ENCODE data around the gene RFX7.
"Not testable (repeated sequence)": the region's sequence is repeated elsewhere in the genome, so short reads cannot be mapped to it uniquely, and the experiment has no call there.

The RFX7 gene

DNA sequence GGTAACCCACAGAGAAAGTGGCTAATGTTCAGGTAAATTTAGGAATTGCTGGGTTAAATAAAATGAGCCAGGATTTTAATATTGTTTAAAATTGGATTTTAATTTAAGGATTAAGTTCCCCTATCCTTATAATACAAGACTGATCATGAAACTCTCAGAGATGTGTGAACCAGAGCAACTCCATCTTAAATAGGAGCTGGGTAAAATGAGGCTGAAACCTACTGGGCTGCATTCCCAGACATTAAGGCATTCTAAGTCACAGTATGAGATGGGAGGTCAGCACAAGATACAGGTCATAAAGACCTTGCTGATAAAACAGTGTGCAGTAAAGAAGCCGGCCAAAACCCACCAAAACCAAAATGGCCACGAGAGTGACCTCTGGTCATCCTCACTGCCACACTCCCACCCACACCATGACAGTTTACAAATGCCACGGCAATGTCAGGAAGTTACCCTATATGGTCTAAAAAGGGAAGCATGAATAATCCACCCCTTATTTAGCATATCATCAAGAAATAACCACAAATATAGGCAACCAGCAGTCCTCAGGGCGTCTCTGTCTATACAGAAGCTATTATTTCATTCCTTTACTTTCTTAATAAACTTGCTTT, 40.3 kb downstream of the RFX7 start:
- not testable (repeated sequence) for DNase-seq

DNA sequence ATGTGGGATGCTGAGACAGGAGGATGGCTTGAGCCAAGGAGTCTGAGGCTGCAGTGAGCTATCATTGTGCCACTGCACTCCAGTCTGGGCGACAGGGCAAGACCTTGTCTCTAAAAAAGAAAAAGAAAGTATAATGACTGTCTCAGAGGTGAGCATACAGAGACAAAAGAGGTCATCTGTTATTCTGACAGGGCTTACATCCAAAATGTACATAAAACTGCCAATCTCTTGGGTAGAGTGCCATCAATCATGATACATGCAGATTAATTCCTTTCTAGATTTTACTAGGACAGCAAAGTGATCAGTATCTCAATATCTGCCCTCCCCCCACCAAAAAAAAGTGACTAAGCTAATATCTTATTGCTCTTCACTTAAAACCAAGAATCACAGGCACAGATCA, 41.0 kb downstream of the RFX7 start:
- DNase-seq, result no peak

DNA sequence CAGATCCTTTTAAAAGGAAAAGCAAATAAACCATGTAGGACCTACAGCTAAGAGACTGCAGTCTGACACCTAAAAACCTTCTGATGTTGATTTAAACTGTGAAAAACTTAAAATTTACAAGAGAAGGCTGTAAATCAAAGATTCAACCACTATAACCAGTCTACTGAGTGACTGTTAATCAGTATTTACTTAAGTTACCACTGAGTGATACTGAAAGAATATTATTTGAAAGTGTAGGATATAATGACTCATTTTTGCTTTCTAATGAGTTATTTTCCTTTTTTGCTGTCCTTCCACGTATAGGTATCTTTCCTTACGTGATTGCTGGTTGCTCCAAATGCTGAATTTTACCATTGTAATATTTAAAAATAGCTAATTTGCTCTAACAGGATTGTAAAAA, 44.6 kb downstream of the RFX7 start:
- DNase-seq, result no peak

DNA sequence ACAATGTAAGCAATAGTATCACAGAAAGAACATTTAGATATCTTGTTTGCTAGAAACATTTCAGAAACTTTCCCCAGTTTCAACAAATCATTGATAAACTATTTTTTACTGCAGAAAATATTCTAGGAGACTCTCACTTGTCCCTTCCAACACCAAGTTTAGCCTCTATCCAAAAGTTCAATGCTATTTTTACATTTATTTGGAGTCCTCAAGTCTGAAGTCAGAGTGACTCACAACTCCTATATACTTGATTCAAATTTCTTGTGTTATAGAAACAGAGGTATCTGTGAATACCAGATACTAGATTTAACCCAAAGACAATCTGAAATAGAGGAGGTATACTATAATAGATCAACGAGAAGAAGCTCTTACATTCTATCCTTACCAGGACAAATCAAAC, 49.6 kb downstream of the RFX7 start:
- DNase-seq, result no peak

DNA sequence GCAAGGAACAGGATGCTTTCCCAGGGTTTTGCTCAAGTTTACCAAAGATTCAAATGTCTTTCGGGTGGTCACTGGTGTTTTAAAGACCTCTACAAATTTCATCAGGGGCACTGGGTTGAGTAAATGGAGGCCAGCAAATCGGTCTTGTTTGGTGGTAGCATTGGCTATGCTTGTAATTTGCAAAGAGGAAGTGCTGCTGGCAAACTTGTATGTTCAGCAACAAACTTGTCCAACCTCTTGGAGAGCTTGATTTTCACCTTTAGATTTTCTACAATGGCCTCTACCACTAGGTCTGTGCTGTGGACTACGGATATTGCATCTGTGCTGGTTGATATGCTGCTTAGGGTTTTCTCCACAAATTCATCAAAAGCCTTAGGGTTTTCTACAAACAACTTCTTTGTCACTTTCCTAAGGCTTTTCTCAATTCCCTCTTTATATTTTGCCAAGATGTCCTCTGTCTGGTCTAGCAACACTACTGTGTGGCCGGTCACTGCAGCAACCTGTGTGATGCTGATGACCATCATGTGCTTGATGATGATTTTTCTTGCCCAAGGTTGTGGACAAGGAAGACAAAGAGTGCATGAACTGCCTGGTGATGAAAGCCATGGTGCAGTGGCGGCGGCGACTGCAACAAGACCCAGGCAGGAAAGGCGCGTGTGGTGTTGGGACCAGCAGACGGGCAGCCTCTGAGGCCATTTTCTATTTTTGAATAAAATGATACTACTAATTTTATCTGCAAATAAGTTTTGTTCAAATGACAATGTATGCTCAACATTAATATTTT, 50.8 kb downstream of the RFX7 start:
- DNase-seq, result no peak

DNA sequence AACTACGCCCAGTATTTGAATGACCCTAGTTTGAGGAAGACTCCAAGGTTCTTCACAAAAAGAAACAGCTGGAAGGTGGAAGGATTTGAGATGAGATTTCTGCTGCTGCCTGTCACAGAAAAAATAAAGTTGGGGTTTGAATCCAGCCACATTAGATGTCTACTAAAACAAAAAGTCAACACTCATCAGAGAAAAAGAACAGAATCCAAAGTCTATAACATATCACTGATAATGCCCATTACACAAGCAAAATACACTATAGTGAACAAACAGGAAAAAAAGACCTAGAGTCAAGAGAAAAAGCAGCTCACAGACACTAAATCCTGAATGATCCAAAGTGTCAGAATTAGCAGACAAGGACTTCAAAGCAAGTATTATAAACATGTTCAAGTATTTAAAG, 56.0 kb downstream of the RFX7 start:
- no peak for DNase-seq

DNA sequence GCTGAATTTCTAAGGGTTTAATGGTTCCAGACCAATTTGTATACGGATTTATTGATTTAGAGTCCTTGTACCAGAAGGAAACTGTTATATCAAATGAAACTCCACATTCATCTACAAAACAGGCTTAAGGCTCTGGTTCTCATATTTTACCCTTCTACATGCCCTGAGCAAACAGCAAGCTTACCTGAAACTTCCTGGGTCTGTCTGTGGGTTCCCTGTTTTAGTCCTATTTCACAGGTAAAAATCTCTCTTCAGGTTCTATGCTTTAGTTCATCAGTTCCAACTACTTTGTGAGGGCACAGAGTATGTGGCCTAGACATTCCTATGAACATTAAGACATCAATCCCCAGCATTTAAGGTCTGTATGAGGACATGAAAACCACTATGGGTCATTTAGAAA, 57.7 kb downstream of the RFX7 start:
- DNase-seq, result no peak

DNA sequence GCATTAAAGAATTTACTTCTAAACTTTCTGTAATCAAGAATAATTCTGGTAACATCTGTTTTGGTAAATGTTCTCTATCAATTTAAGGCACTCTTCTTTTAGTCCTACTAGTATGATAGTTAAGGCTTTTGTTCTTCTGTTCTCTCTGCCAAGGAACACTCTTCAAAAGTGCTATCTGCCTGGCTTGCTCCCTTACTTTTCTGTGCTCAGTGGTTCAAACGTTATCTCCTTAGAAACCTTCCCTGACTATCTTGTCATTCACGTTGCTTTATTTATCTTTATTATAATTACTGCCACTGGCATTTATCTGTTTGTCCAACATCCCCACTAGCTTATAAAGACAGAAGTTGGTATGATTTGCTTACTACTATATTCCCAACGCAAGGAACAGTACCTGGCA, 59.2 kb downstream of the RFX7 start:
- no peak for DNase-seq

DNA sequence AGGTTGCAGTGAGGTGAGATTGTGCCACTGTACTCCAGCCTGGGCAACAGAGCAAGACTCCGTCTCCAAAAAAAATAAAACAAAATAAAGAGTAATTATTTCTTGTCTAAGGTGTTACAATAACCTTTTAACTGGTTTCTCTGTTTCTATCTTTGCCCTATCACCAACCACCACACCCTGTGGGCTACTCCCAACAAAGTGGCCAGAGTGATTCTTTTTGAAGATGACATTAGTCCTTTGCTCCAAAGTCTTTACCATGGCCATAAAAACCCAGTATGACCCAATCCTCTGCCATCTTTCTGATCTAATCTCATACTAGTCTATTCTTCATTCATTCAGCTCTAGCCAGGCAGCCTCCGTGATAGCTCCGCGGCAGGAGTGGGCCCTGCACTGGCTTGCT, 62.8 kb downstream of the RFX7 start:
- DNase-seq, result no peak

DNA sequence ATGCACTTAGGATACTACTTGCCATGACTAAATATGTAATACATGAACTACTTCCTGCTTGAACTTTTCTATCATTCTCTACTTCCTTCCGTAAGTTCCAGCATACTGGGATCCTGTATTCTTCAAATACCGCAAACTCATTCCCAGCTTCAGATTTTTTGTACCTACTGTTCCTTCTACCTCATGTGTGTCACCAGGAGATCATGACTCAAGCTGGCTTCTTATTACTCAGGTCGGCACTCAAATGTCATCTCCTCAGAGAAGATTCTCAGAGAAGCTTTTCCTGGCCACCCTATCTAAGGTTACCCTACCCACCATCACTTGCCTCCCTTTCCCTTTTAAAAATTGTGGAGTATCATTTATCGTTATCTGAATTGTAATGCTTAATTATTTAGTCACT, 66.7 kb downstream of the RFX7 start:
- DNase-seq, result no peak

DNA sequence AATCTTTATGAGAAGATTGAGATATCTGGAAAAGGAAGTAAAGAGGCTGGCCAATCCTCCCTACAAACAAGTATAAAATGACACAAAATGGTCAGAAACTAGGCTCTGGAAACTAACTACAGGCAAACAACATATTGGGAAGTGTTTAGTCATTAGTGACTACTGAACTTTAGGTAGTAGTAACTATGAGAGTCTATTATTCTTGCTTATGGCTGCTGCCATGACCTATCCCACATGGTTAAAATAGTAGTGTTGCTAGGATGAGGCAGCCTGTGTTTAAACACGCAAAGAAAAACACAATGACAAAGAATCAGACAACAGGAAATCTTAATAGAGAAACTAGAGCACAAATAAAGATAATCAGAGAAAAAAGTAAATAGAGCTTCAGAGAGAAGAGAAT, 67.9 kb downstream of the RFX7 start:
- no peak for DNase-seq

DNA sequence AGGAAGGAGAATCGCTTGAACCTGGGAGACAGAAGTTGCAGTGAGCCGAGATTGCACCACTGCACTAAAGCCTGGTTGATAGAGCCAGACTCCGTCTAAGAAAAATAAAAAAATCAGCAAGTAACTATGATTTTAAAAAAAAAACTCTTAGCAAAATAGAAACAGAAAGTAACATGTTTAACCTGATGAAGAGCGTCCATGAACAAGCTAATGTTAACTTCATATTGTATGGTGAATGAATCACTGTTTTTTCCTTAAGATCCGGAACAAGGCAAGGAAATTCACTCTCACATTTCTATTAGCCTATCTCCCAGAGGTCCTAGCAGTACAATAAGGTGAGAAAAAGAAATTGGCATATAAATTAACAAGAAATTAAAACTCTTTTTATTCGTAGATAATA, 69.0 kb downstream of the RFX7 start:
- no peak for DNase-seq

DNA sequence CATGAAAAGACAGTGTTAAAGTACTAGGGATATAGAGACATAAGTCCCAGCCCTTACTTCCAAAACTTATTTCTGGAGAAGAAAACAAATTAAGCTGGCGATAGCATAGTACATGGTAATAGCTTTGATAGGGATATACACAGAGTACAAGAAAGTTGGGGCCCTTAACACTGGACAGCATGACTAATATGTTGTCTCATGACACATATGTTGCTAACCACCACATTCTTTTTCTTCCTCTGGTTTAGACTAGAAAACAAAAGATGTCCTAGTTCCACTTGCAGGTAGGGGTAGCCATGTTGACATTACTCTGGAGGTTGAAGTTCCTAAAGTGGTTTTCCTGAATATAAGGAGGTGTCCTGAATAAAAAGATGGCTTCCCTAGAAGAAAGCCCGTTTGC, 75.3 kb downstream of the RFX7 start:
- no peak for DNase-seq

DNA sequence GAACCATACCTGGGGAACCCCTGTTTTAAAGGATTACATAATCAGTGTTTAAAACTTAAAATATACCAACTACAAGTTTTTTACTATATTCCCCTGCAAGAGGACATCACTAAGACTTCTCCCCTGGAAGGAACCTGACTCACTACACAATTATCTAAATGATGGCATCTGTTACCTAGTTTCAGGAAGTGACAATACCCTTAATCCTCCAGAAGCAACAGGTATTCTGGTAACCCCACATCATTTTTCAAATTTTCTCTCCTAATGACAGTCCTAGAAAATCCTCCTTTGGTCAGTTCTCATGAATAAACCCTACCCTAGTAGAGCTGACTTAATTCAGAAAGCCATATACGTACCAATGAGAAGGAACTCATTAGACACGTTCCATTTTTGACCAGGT, 78.4 kb downstream of the RFX7 start:
- DNase-seq, result no peak

DNA sequence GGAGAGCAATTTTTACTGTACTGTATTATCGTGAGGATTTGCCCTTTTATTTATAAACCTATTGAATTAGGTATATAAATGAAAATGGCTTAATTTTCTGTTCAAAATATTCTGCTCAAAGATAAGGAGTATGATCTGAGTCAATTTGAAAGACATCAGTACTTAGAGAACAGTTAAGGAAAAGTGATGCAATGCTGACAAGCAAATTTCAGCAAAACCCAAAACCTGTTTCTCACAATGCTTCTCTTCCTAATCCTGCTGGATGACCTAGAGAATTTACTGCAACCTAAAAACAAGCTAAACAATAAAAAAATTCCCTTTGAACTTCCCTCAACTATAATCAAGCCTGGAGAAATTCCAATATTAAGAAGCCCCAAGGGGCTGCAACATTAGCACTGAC, 82.7 kb downstream of the RFX7 start:
- DNase-seq, result no peak

DNA sequence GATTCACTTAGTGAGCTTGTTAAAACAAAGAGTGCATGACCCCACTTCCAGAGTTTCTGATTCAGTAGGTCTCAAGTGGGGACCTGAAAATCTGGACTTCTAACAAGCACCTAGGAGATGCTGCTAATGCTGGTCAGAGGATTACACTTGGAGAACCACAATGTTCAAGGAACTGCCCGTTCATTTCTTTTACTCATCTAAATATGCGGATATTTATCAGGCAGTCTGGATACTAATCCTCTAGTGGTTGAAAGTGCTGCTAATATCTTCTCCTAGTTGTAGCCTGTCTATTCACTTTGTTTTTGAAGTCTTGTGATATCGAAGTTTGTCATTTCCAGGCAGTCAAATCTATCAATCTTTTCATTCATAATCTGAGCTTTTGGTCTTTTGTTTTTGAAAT, 86.8 kb downstream of the RFX7 start:
- DNase-seq, result no peak

DNA sequence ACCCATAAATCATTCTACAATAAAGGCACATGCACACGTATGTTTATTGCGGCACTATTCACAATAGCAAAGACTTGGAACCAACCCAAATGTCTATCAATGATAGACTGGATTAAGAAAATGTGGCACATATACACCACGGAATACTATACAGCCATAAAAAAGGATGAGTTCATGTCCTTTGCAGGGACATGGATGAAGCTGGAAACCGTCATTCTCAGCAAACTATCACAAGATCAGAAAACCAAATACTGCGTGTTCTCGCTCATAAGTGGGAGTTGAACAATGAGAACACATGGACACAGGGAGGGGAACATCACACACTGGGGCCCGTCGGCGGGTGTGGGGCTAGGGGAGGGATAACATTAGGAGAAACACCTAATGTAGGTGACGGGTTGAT, 88.4 kb downstream of the RFX7 start:
- not testable (repeated sequence) for DNase-seq

DNA sequence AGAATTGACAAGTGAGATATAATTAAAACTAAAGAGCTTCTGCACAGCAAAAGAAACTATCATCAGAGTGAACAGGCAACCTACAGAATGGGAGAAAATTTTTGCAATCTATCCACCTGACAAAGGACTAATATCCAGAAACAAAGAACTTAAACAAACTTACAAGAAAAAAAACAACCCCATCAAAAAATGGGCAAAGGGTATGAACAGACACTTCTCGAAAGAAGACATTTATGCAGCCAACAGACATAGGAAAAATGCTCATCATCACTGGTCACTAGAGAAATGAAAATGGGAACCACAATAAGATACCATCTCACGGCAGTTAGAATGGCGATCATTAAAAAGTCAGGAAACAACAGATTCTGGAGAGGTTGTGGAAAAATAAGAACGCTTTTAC, 88.9 kb downstream of the RFX7 start:
- DNase-seq, result not testable (repeated sequence)

DNA sequence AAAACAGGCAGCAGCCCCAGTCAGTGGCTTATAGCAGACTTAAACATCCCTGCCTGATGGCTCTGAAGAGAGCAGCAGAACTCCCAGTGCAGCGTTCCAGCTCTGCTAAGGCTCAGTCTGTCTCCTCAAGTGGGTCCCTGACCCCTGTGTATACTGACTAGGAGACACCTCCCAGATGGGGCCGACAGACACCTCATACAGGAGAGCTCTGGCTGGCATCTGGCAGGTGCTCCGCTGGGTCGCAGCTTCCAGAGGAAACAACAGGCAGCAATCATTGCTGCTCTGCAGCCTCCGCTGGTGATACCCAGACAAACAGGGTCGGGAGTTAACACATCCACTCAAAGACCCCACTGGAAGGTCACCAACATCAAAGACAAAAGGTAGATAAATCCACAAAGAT, 93.5 kb downstream of the RFX7 start:
- DNase-seq, result no peak

DNA sequence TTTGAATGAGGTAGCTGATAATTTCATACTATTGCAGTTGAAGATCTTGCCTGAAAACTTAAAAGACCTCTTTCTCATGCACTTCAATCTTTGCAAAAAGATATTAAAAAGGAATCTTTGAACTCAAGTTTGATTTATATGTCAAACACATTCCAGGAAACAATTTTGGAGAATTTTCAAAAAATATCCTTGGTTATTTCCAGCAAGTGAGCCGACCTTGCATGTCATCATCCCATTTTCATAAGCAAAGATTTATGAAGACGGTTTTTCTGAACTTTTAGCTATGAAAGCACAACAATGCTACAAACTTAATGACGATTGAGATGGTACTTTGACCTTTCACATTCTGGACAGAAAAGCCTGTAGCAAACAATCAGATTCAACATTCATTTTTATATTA, 95.6 kb downstream of the RFX7 start:
- DNase-seq, result no peak

DNA sequence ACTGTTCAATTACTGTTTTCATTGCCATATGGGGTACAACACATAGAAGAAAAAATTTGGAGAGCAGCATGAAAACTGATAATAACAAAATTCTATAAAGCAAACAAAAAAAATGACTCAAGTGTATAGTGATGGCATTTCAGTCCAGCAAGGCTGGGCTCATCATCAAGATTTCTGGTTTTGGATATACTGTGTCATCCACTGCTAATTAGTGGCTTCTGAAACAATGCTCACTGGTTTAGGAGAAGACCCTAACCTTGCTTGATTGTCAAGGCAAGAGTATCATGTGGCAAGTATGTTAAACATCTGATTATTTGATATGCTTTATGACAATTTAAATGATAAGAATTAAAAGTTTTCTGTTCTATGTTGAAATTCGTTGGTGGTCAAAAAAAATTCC, 96.9 kb downstream of the RFX7 start:
- no peak for DNase-seq

DNA sequence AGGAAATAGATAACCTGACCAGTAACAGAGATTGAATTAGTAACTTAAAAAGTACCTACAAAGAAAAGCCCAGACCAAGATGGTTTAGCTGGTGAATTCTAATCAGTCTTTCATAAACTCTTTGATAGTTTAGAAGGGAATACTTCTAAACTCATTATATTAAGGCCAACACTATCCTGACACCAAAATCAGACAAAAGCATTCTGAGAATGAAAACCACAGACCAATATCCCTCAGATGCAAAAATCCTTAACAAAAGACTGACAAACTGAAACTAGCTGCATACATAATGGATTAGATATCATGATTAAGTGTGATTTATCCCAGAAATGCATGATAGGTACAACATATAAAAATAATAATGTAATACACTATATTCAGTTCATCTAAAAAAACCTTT, 115.6 kb downstream of the RFX7 start:
- DNase-seq, result no peak

DNA sequence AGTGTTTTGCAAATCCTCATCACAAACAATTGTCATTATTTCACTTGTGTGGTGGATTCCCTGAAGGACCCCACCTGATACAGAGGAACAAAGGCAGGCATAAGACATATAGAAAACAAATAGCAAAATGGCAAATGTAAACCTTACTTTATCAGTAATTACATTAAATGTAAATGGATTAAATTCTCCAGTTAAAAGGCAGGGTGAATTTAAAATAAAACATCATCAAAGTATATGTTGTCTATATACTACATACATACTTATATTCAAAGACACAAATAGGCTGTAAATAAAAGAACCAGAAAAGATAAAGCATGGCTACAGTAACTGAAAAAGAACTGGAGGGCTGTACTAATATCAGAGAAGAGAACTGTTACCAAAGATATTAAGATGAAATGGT, 117.3 kb downstream of the RFX7 start:
- DNase-seq, result no peak

DNA sequence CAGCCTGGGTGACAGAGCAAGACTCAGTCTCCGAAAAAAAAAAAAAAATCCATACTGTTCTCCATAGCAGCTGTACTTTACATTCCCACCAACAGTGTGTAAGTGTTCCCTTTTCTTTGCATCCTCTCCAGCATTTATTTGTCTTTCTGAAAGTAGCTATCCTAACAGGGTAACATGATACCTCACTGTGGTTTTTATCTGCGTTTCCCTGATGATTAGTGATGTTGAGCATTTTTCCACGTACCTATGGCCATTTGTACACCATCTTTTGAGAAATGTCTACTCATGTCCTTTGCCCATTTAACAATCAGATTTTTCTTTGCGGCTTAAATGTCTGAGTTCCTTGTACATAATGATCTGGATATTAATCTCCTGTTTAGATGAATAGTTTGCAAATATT, 119.3 kb downstream of the RFX7 start:
- no peak for DNase-seq

DNA sequence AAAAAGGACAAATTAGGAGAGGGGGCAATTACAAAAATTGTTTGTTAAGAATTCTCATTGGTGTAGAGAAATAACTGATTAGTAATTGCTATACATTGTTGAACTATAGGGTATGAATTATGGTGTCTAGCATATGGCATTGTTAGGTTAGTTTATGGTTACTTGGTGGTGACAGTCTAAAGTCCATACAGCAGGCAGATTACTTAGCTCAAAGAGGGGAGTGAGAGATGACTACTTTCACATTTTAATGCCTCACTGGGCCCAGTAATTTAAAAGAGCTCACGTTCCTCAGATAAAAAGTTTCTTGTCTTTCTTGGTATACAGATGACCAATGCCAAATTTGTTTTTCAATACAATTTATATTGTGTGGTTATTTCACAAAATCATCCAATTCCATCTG, 137.8 kb downstream of the RFX7 start:
- no peak for DNase-seq
